ENCODE data around the gene CADM1. TPM values are rescaled to one million over a fixed set of nuclear protein-coding genes. Genes with fewer than 3 reads are reported as not detected.

The CADM1 gene
- total RNA-seq, 4 donors from 2014 or later, result 10.6 to 15.7 (median 13.8) TPM

- TF ChIP-seq POLR2A (IDR thresholded peaks at IDR 0.05; ENCODE audit: low read depth), result no peak
- no peak for TF ChIP-seq POLR2AphosphoS5 (IDR thresholded peaks at IDR 0.05)
- no peak for TF ChIP-seq EP300 (IDR thresholded peaks at IDR 0.05)
- no peak for TF ChIP-seq CTCF (IDR thresholded peaks at IDR 0.05)
- intact Hi-C loops (cut with DNase I), result no loop called here
- WGBS, result 39% methylated on average over 1 of the region's 1 CpG
These were observed 107.7 kb downstream of the CADM1 start for GRCh38 chr11:115396533-115396932.

GRCh38 chr11:115393950-115394349 is 110.3 kb downstream of the CADM1 start:
- TF ChIP-seq CTCF (IDR thresholded peaks at IDR 0.05) (no peak), POLR2AphosphoS5 (IDR thresholded peaks at IDR 0.05) (no peak), POLR2A (IDR thresholded peaks at IDR 0.05; ENCODE audit: low read depth) (no peak), EP300 (IDR thresholded peaks at IDR 0.05) (no peak)
- no peaks in the 10 kb centered on the region for H3K36me3 ChIP-seq
- no peaks in the 10 kb centered on the region for H3K27me3 ChIP-seq
- DNase-seq (ENCODE audit: extremely low spot score), result no peak
- intact Hi-C loops (cut with DNase I), result no loop called here
- H3K4me3 ChIP-seq, result no peak overlapping the region
- no peak overlapping the region for H3K27ac ChIP-seq (replicated peaks in 1 of 4)
- H3K9me3 ChIP-seq, result no peaks in the 10 kb centered on the region
- H3K4me1 ChIP-seq, result peaks cover 0 to 20% (median 7%) of the 10 kb centered on the region in 4 donors

More at GRCh38 chr11:115396533-115396932, 107.7 kb downstream of the CADM1 start:
- Histone ChIP-seq H3K4me3 (no peak overlapping the region), H3K27me3 (no peaks in the 10 kb centered on the region), H3K9me3 (no peaks in the 10 kb centered on the region), H3K4me1 (peaks cover 0 to 20% (median 7%) of the 10 kb centered on the region in 4 donors), H3K27ac (replicated peaks in 1 of 4) (no peak overlapping the region), H3K36me3 (no peaks in the 10 kb centered on the region)
- DNase-seq (ENCODE audit: extremely low spot score), result no peak

GRCh38 chr11:115391598-115391997 is 112.6 kb downstream of the CADM1 start:
- no peak for DNase-seq (ENCODE audit: extremely low spot score)
- peaks cover 0 to 14% (median 4%) of the 10 kb centered on the region in 4 donors for H3K4me1 ChIP-seq
- no peak overlapping the region for H3K4me3 ChIP-seq
- H3K27ac ChIP-seq (replicated peaks in 1 of 4), result no peak overlapping the region
- WGBS, result 67% methylated on average over 1 of the region's 1 CpG
- no peaks in the 10 kb centered on the region for H3K9me3 ChIP-seq
- intact Hi-C loops (cut with DNase I), result no loop called here
- H3K36me3 ChIP-seq, result no peaks in the 10 kb centered on the region
- H3K27me3 ChIP-seq, result no peaks in the 10 kb centered on the region
- TF ChIP-seq POLR2AphosphoS5 (IDR thresholded peaks at IDR 0.05), result no peak
- no peak for TF ChIP-seq POLR2A (IDR thresholded peaks at IDR 0.05; ENCODE audit: low read depth)
- no peak for TF ChIP-seq CTCF (IDR thresholded peaks at IDR 0.05)
- TF ChIP-seq EP300 (IDR thresholded peaks at IDR 0.05), result no peak

GRCh38 chr11:115391160-115391559 is 113.1 kb downstream of the CADM1 start:
- 51% methylated on average over 3 of the region's 3 CpGs for whole genome bisulfite sequencing
- intact Hi-C loops (cut with DNase I), result no loop called here
- H3K9me3 ChIP-seq, result no peaks in the 10 kb centered on the region
- no peaks in the 10 kb centered on the region for H3K27me3 ChIP-seq
- TF ChIP-seq CTCF (IDR thresholded peaks at IDR 0.05) (no peak), POLR2A (IDR thresholded peaks at IDR 0.05; ENCODE audit: low read depth) (no peak), POLR2AphosphoS5 (IDR thresholded peaks at IDR 0.05) (no peak), EP300 (IDR thresholded peaks at IDR 0.05) (no peak)
- no peak overlapping the region for H3K27ac ChIP-seq (replicated peaks in 1 of 4)
- no peak for DNase-seq (ENCODE audit: extremely low spot score)
- H3K36me3 ChIP-seq, result no peaks in the 10 kb centered on the region
- no peak overlapping the region for H3K4me3 ChIP-seq
- H3K4me1 ChIP-seq, result peaks cover 0 to 10% (median under 1%) of the 10 kb centered on the region in 4 donors

GRCh38 chr11:115390441-115390840 is 113.8 kb downstream of the CADM1 start:
- DNase-seq (ENCODE audit: extremely low spot score), result no peak
- 77% methylated on average over 1 of the region's 1 CpG for WGBS
- Histone ChIP-seq H3K4me1 (peaks cover 0 to 4% (median 0%) of the 10 kb centered on the region in 4 donors), H3K27me3 (no peaks in the 10 kb centered on the region), H3K27ac (replicated peaks in 1 of 4) (no peak overlapping the region), H3K9me3 (no peaks in the 10 kb centered on the region), H3K36me3 (no peaks in the 10 kb centered on the region), H3K4me3 (no peak overlapping the region)
- intact Hi-C loops (cut with DNase I), result no loop called here
- TF ChIP-seq EP300 (IDR thresholded peaks at IDR 0.05) (no peak), CTCF (IDR thresholded peaks at IDR 0.05) (no peak), POLR2A (IDR thresholded peaks at IDR 0.05; ENCODE audit: low read depth) (no peak), POLR2AphosphoS5 (IDR thresholded peaks at IDR 0.05) (no peak)

Measured in esophagus muscularis mucosa (tissue), 4 donors.